Lower leg skin (tissue), 3 donors: Measurements from ENCODE around the gene ASAP3.
A peak's percentile ranks its signal among the peaks of the same experiment; 100 is the strongest.

Experiments used
- CTCF ChIP-seq, 3 donors: fragments of 450-650 bp; IDR thresholded peaks; one replicate each; pipeline ENCODE4 v1.5.1; 2016; ENCODE audit warnings: antibody characterized with exemption in 3 of 3, mild to moderate bottlenecking in 3 of 3, moderate library complexity in 2 of 3
- POLR2A ChIP-seq, 2 donors: fragments of 450-650 bp; IDR thresholded peaks; one replicate each; pipeline ENCODE4 v1.6.1; 2016 to 2017; ENCODE audit warnings: antibody characterized with exemption in 2 of 2, mild to moderate bottlenecking in 1 of 2, moderate library complexity in 1 of 2

DNA sequence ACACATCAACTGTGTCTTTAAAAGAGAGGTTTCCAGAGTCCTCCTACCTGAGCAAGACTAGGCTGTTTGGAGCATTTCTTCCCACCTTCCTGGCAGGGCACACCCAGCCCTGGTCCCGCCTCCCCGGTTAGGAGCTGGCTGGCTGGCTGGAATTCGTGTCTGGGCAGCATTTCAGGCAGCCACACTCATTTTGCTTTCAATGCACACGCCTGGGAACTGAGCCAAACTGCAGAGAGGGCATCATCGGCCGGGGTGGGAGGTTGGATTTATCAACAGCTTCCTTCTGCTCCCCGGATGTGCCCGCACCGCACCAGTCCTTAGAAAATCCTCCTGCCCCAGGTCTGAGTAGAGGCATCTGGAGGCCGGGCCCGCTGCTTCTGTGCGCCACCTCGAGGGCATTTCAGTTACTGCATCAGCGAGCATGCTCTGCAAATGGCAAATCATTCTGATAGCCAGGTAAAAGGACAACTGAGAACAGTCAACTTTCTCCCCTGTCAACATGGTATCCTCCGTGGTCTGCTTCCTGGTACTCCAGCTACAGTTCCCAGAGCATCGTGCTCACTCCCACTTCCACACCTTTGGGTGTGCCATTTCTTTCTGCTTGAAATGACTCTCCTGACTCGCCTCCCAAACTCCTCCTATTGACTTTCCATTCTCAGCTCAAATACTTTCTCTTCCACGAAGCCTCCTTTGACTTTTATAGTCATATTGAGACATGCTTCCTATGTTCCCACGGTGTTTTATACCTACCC, 80.1 kb downstream of the ASAP3 start:
- peak in 1 of 3 donors; percentile 95 for TF ChIP-seq CTCF (IDR thresholded peaks at IDR 0.05)
- TF ChIP-seq POLR2A (IDR thresholded peaks at IDR 0.05), result no peak
